ENCODE results near the gene A3GALT2.

The A3GALT2 gene

GRCh38 chr1:33331444-33332356 is 10.8 kb upstream of the A3GALT2 start:
- no peak for DNase-seq

- DNase-seq, result no peak
Measured at GRCh38 chr1:33330906-33331305, 10.0 kb upstream of the A3GALT2 start.

GRCh38 chr1:33330361-33330890 is 9.5 kb upstream of the A3GALT2 start:
- DNase-seq, result no peak

- DNase-seq, result no peak
Measured at GRCh38 chr1:33329600-33330305, 8.9 kb upstream of the A3GALT2 start.

GRCh38 chr1:33328817-33329216 is 7.9 kb upstream of the A3GALT2 start:
- no peak for DNase-seq

- DNase-seq, result no peak
Measured at GRCh38 chr1:33327587-33328325, 6.9 kb upstream of the A3GALT2 start.

GRCh38 chr1:33326785-33327184 is 5.9 kb upstream of the A3GALT2 start:
- no peak for DNase-seq

- DNase-seq, result no peak
Measured at GRCh38 chr1:33324677-33325575, 4.0 kb upstream of the A3GALT2 start.

- DNase-seq, result no peak
Measured at GRCh38 chr1:33323663-33324477, 3.0 kb upstream of the A3GALT2 start.

- no peak for DNase-seq
Measured at GRCh38 chr1:33322870-33323585, 2.1 kb upstream of the A3GALT2 start.

GRCh38 chr1:33322109-33322508 is 1.2 kb upstream of the A3GALT2 start:
- DNase-seq, result no peak

GRCh38 chr1:33321178-33321577 is 280 bp upstream of the A3GALT2 start:
- DNase-seq, result no peak

GRCh38 chr1:33319949-33320618 is 814 bp downstream of the A3GALT2 start:
- DNase-seq, result no peak

- DNase-seq, result no peak
Measured at GRCh38 chr1:33319186-33319948, 1.5 kb downstream of the A3GALT2 start.

- no peak for DNase-seq
Measured at GRCh38 chr1:33317946-33318345, 3.0 kb downstream of the A3GALT2 start.

GRCh38 chr1:33317354-33317753 is 3.5 kb downstream of the A3GALT2 start:
- DNase-seq, result no peak

- DNase-seq, result no peak
Measured at GRCh38 chr1:33316601-33317000, 4.3 kb downstream of the A3GALT2 start.

- no peak for DNase-seq
Measured at GRCh38 chr1:33314416-33314815, 6.5 kb downstream of the A3GALT2 start.

GRCh38 chr1:33312413-33312749 is 8.5 kb downstream of the A3GALT2 start:
- no peak for DNase-seq

All from NCI-H510A treated with DMSO at 0.1 percent for 48 hours (cell line).